OCI-LY1 (cell line): ENCODE measurements around the gene ZRSR2.

ENCODE experiments used
- H2AFZ ChIP-seq: fragments of 200-600 bp; sonication (generic), shearing (Covaris generic); 2 replicates; pipeline ENCODE4 v1.6.0; 2014; ENCODE audit warnings: antibody characterized with exemption, mild to moderate bottlenecking, low read length
- H3F3A ChIP-seq: fragments of 200-600 bp; sonication (generic), shearing (Covaris generic); 2 replicates; pipeline ENCODE4 v1.6.0; 2014; ENCODE audit warnings: mild to moderate bottlenecking, antibody characterized with exemption, low read length, moderate library complexity; ENCODE audit not compliant: insufficient read depth
- H3K27ac ChIP-seq: fragments of 200-600 bp; sonication (generic); 2 replicates; pipeline ENCODE4 v1.5.1; 2014; ENCODE audit warnings: low read length, mixed run types, mild to moderate bottlenecking, low read depth; ENCODE audit not compliant: poor library complexity, severe bottlenecking
- H3K27me3 ChIP-seq: fragments of 200-600 bp; sonication (generic); 2 replicates; pipeline ENCODE4 v1.6.0; 2014; ENCODE audit warnings: antibody characterized with exemption, mild to moderate bottlenecking, low read length, moderate library complexity; ENCODE audit not compliant: insufficient read depth
- H3K36me3 ChIP-seq: fragments of 200-600 bp; sonication (generic); 2 replicates; pipeline ENCODE4 v1.6.1; 2014; ENCODE audit warnings: mild to moderate bottlenecking, antibody characterized with exemption, low read length, moderate library complexity, mixed read lengths; ENCODE audit not compliant: insufficient read depth
- H3K4me1 ChIP-seq: fragments of 200-600 bp; sonication (generic); 2 replicates; pipeline ENCODE4 v1.5.1; 2014; ENCODE audit warnings: mild to moderate bottlenecking, low read length, moderate library complexity; ENCODE audit not compliant: insufficient read depth, severe bottlenecking
- H3K4me2 ChIP-seq: fragments of 200-600 bp; sonication (generic), shearing (Covaris generic); 2 replicates; pipeline ENCODE4 v1.6.1; 2014; ENCODE audit warnings: low read length
- H3K4me3 ChIP-seq: fragments of 200-600 bp; sonication (generic); 2 replicates; pipeline ENCODE4 v1.5.1; 2014; ENCODE audit warnings: low read length, low read depth, mild to moderate bottlenecking, mixed read lengths; ENCODE audit not compliant: poor library complexity, severe bottlenecking
- H3K79me2 ChIP-seq: fragments of 200-600 bp; shearing (Covaris generic); 2 replicates; pipeline ENCODE4 v1.6.1; 2016; ENCODE audit warnings: mixed run types, low read length, mixed read lengths; ENCODE audit not compliant: insufficient read depth
- H3K9ac ChIP-seq: fragments of 200-600 bp; sonication (generic), shearing (Covaris generic); 2 replicates; pipeline ENCODE4 v1.6.1; 2014; ENCODE audit warnings: mild to moderate bottlenecking, low read length, mixed read lengths
- H3K9me2 ChIP-seq: fragments of 200-600 bp; sonication (generic), shearing (Covaris generic); 2 replicates; pipeline ENCODE4 v1.6.1; 2014; ENCODE audit warnings: low read depth, mild to moderate bottlenecking, low read length, mixed read lengths
- H3K9me3 ChIP-seq: fragments of 200-600 bp; shearing (Covaris generic); 2 replicates; pipeline ENCODE4 v1.6.1; 2014; ENCODE audit warnings: low read length, mixed read lengths
- H4K20me1 ChIP-seq: fragments of 200-600 bp; sonication (generic), shearing (Covaris generic); 2 replicates; pipeline ENCODE4 v1.6.0; 2016; ENCODE audit warnings: mild to moderate bottlenecking, low read length; ENCODE audit not compliant: insufficient read depth
- EZH2 ChIP-seq: fragments of 200-600 bp; sonication (generic), shearing (Covaris generic); IDR thresholded peaks from 2 replicates; pipeline ENCODE4 v1.8.0; 2017; ENCODE audit warnings: borderline replicate concordance, mixed run types, mild to moderate bottlenecking, antibody characterized with exemption, low read length, moderate library complexity, mixed read lengths
- TF ChIP-seq, protein P1 (sequence below): fragments of 200-600 bp; sonication (generic), shearing (Covaris generic); IDR thresholded peaks from 2 replicates; pipeline ENCODE4 v1.5.1; 2017; ENCODE audit warnings: mild to moderate bottlenecking, antibody characterized with exemption, low read length, moderate library complexity, mixed read lengths

Gene ZRSR2

DNA sequence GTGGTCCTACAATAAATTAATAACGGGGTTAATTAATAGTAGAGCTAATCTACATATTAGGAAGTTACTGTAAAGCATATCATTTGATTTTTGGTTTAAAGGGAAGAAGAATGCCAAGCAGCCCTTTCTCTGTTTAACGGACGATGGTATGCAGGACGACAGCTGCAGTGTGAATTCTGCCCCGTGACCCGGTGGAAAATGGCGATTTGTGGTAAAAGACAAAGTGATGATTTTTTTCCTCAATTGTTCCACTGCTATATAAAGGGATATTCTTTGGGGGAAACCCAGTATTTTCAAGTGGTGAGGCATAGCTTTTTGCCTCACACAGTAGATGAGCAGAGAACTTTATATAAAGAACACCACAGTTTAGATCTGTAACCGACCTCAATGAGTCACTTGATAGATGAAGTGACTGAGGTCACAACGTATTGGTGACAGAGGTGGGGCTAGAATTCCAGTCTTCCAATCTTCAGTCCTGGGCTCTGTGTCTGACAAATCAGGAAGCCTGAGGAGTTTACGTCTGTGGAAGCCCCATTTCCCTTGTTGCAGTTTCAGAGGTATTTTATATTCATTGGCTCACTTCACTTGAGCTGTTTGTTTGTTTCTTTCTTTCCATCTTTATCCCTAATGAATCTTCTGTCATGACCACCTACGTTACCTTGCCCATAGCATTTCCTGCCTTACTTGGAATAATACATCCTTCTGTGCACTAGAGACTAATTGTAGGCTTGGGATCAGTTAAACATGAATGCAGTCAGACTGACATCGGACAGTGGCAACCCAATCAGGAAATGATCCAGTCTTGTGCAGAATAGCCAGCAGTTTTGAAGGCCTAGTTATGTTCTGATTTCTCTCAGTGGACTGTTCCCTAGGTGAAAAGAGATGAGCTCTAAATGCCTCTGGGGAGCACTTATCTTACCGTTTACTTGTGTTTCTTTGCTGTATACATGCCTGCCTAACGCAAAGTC is 30.1 kb downstream of the ZRSR2 start:
- H3F3A ChIP-seq = no peaks in the 10 kb centered on the region
- no peak overlapping the region for H3K27ac ChIP-seq
- H3K36me3 ChIP-seq = peaks cover 46% of the 10 kb centered on the region
- H3K4me3 ChIP-seq = no peak overlapping the region
- no peaks in the 10 kb centered on the region for H4K20me1 ChIP-seq
- H3K4me2 ChIP-seq = no peak overlapping the region
- H3K9me3 ChIP-seq = no peaks in the 10 kb centered on the region
- H2AFZ ChIP-seq = no peak overlapping the region
- no peaks in the 10 kb centered on the region for H3K27me3 ChIP-seq
- H3K79me2 ChIP-seq = no peaks in the 10 kb centered on the region
- TF ChIP-seq, protein P1, sequence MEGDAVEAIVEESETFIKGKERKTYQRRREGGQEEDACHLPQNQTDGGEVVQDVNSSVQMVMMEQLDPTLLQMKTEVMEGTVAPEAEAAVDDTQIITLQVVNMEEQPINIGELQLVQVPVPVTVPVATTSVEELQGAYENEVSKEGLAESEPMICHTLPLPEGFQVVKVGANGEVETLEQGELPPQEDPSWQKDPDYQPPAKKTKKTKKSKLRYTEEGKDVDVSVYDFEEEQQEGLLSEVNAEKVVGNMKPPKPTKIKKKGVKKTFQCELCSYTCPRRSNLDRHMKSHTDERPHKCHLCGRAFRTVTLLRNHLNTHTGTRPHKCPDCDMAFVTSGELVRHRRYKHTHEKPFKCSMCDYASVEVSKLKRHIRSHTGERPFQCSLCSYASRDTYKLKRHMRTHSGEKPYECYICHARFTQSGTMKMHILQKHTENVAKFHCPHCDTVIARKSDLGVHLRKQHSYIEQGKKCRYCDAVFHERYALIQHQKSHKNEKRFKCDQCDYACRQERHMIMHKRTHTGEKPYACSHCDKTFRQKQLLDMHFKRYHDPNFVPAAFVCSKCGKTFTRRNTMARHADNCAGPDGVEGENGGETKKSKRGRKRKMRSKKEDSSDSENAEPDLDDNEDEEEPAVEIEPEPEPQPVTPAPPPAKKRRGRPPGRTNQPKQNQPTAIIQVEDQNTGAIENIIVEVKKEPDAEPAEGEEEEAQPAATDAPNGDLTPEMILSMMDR = no peak
- TF ChIP-seq EZH2 = no peak
- no peaks in the 10 kb centered on the region for H3K4me1 ChIP-seq
- H3K9me2 ChIP-seq = no peaks in the 10 kb centered on the region
- H3K9ac ChIP-seq = no peak overlapping the region

DNA sequence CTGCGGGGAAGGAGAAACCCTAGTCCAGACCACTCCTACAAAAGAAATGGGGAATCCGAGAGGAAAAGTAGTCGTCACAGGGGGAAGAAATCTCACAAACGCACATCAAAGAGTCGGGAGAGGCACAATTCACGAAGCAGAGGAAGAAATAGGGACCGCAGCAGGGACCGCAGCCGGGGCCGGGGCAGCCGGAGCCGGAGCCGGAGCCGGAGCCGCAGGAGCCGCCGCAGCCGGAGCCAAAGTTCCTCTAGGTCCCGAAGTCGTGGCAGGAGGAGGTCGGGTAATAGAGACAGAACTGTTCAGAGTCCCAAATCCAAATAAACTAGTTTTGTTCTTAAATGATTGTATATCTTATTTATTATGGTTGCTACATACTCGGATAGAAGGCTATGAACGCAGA is 32.6 kb downstream of the ZRSR2 start:
- no peak overlapping the region for H2AFZ ChIP-seq
- no peaks in the 10 kb centered on the region for H3K4me1 ChIP-seq
- no peaks in the 10 kb centered on the region for H3K79me2 ChIP-seq
- no peak overlapping the region for H3K4me3 ChIP-seq
- H3K9me3 ChIP-seq = no peaks in the 10 kb centered on the region
- no peak overlapping the region for H3K27ac ChIP-seq
- H4K20me1 ChIP-seq = no peaks in the 10 kb centered on the region
- no peaks in the 10 kb centered on the region for H3K9me2 ChIP-seq
- no peak overlapping the region for H3K4me2 ChIP-seq
- H3F3A ChIP-seq = no peaks in the 10 kb centered on the region
- TF ChIP-seq, protein P1 = no peak
- TF ChIP-seq EZH2 = no peak
- no peaks in the 10 kb centered on the region for H3K27me3 ChIP-seq
- H3K36me3 ChIP-seq = peaks cover 50% of the 10 kb centered on the region
- H3K9ac ChIP-seq = no peak overlapping the region

DNA sequence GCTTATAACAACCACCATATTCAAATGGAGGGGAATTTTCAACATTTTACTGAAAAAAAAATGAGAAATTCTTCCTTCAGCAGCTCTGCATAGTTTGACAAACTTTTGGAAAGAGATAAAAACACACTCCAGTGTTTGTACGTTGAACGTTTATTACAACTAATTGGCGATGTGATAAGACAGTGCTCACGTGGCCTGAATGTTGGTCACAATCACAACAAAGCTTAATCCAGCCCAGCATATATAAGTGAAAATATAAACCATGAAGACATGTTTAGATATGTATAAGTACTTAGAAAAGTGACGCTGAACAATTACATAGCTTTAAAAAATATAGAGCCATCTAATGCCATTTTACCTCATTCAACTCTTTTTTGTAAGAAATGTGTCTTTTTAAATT is 35.7 kb downstream of the ZRSR2 start:
- H3K9ac ChIP-seq = no peak overlapping the region
- no peaks in the 10 kb centered on the region for H3F3A ChIP-seq
- no peak overlapping the region for H3K4me3 ChIP-seq
- no peaks in the 10 kb centered on the region for H3K9me2 ChIP-seq
- no peaks in the 10 kb centered on the region for H3K4me1 ChIP-seq
- no peaks in the 10 kb centered on the region for H3K9me3 ChIP-seq
- H3K4me2 ChIP-seq = no peak overlapping the region
- no peaks in the 10 kb centered on the region for H3K27me3 ChIP-seq
- TF ChIP-seq, protein P1 = no peak
- no peak for TF ChIP-seq EZH2
- H3K36me3 ChIP-seq = peaks cover 37% of the 10 kb centered on the region
- H4K20me1 ChIP-seq = no peaks in the 10 kb centered on the region
- H3K27ac ChIP-seq = no peak overlapping the region
- no peaks in the 10 kb centered on the region for H3K79me2 ChIP-seq
- no peak overlapping the region for H2AFZ ChIP-seq
